Neural cell (in vitro differentiated cells): ENCODE data around the gene TAF3. TPM values are rescaled to one million over a fixed set of nuclear protein-coding genes. Genes with fewer than 3 reads are reported as not detected.

Experiments used
- H2AFZ ChIP-seq: fragments of 200-600, 300-800 bp; sonication (generic), shearing (Covaris generic); 2 replicates; pipeline ENCODE4 v1.6.0; 2014; ENCODE audit warnings: low read depth, mild to moderate bottlenecking, antibody characterized with exemption, low read length, moderate library complexity
- H3F3A ChIP-seq: fragments of 200-600 bp; shearing (Covaris generic); 2 replicates; pipeline ENCODE4 v1.6.1; 2016; ENCODE audit warnings: mild to moderate bottlenecking, moderate library complexity, mixed read lengths, antibody characterized with exemption, low read length; ENCODE audit not compliant: insufficient read depth, poor library complexity, severe bottlenecking
- H3K27ac ChIP-seq: fragments of 200-600, 300-800 bp; sonication (generic), shearing (Covaris generic); 2 replicates; pipeline ENCODE4 v1.5.1; 2014; ENCODE audit warnings: mild to moderate bottlenecking, low read length, moderate library complexity
- H3K27me3 ChIP-seq: fragments of 300-800, 200-600 bp; sonication (generic), shearing (Covaris generic); 2 replicates; pipeline ENCODE4 v1.6.0; 2014; ENCODE audit warnings: mild to moderate bottlenecking, low read depth, low read length, moderate library complexity; ENCODE audit not compliant: insufficient read depth
- H3K36me3 ChIP-seq: fragments of 300-800, 200-600 bp; sonication (generic), shearing (Covaris generic); 2 replicates; pipeline ENCODE4 v1.5.1; 2014; ENCODE audit warnings: mild to moderate bottlenecking, antibody characterized with exemption, low read length, moderate library complexity; ENCODE audit not compliant: insufficient read depth
- H3K4me2 ChIP-seq: fragments of 300-800, 200-600 bp; sonication (generic), shearing (Covaris generic); 2 replicates; pipeline ENCODE4 v1.6.0; 2014; ENCODE audit warnings: mild to moderate bottlenecking, low read length
- H3K4me3 ChIP-seq: fragments of 300-800, 200-600 bp; sonication (generic), shearing (Covaris generic); 2 replicates; pipeline ENCODE4 v1.5.1; 2014; ENCODE audit warnings: mild to moderate bottlenecking, low read length, moderate library complexity
- H3K79me2 ChIP-seq: fragments of 200-600 bp; shearing (Covaris generic); replicated peaks from 2 replicates; pipeline ENCODE4 v1.6.0; 2014; ENCODE audit warnings: mild to moderate bottlenecking, low read length, moderate library complexity; ENCODE audit not compliant: insufficient read depth
- H3K9ac ChIP-seq: fragments of 300-800, 200-600 bp; sonication (generic), shearing (Covaris generic); 2 replicates; pipeline ENCODE4 v1.6.1; 2016; ENCODE audit warnings: mild to moderate bottlenecking, low read length, mixed read lengths
- H3K9me2 ChIP-seq: fragments of 200-600 bp; shearing (Covaris generic); 2 replicates; pipeline ENCODE4 v1.6.1; 2016; ENCODE audit warnings: mild to moderate bottlenecking, low read length, mixed read lengths; ENCODE audit not compliant: insufficient read depth
- H3K9me3 ChIP-seq: fragments of 200-600, 300-800 bp; sonication (generic), shearing (Covaris generic); 2 replicates; pipeline ENCODE4 v1.6.1; 2016; ENCODE audit warnings: mild to moderate bottlenecking, mixed run types, low read length, moderate library complexity, mixed read lengths
- H4K20me1 ChIP-seq: fragments of 200-600 bp; shearing (Covaris generic); 2 replicates; pipeline ENCODE4 v1.6.1; 2016; ENCODE audit warnings: mild to moderate bottlenecking, mixed run types; ENCODE audit not compliant: insufficient read depth
- EP300 ChIP-seq: fragments of 450-650 bp; conservative IDR thresholded peaks from 2 replicates; pipeline ENCODE4 v1.6.1; 2014; ENCODE audit warnings: antibody characterized with exemption, mild to moderate bottlenecking, moderate library complexity; ENCODE audit not compliant: poor library complexity, severe bottlenecking
- EZH2 ChIP-seq: fragments of 200-600, 300-800 bp; shearing (Covaris generic), sonication (generic); IDR thresholded peaks from 2 replicates; pipeline ENCODE4 v1.6.1; 2014; ENCODE audit warnings: antibody characterized with exemption, low read length, borderline replicate concordance, mild to moderate bottlenecking; ENCODE audit not compliant: insufficient read depth, poor library complexity, severe bottlenecking
- MXI1 ChIP-seq: fragments of 450-650 bp; conservative IDR thresholded peaks from 2 replicates; pipeline ENCODE4 v1.6.1; 2014; ENCODE audit warnings: antibody characterized with exemption, mild to moderate bottlenecking; ENCODE audit not compliant: poor library complexity, severe bottlenecking
- POLR2AphosphoS5 ChIP-seq: IDR thresholded peaks from 2 replicates; pipeline ENCODE4 v1.6.1; 2012
- RAD21 ChIP-seq: fragments of 450-650 bp; conservative IDR thresholded peaks from 2 replicates; pipeline ENCODE4 v1.6.1; 2014; ENCODE audit warnings: antibody characterized with exemption, mild to moderate bottlenecking, moderate library complexity
- SMC3 ChIP-seq: fragments of 450-650 bp; conservative IDR thresholded peaks from 2 replicates; pipeline ENCODE4 v1.6.1; 2014; ENCODE audit warnings: antibody characterized with exemption, mild to moderate bottlenecking, moderate library complexity; ENCODE audit not compliant: poor library complexity
- TAF1 ChIP-seq: IDR thresholded peaks from 2 replicates; pipeline ENCODE4 v1.6.1; 2012; ENCODE audit warnings: low read depth
- polyA plus RNA-seq: library from polyadenylated mRNA; depleted of rRNA; stranded (reverse); fragments of >200 nt; gene quantifications from 2 replicates; pipeline ENCODE4 v1.2.3, GENCODE V29; 2014
- TF ChIP-seq, protein P1 (sequence below): fragments of 450-650 bp; IDR thresholded peaks from 2 replicates; pipeline ENCODE4 v1.5.1; 2014; ENCODE audit warnings: antibody characterized with exemption, mild to moderate bottlenecking, moderate library complexity; ENCODE audit not compliant: poor library complexity, severe bottlenecking
- TF ChIP-seq, protein P2 (sequence below): IDR thresholded peaks from 2 replicates; pipeline ENCODE4 v1.6.1; 2012; ENCODE audit warnings: borderline replicate concordance

Gene TAF3
- polyA plus RNA-seq, 1 donor from 2014 or later = 2.0 TPM

DNA sequence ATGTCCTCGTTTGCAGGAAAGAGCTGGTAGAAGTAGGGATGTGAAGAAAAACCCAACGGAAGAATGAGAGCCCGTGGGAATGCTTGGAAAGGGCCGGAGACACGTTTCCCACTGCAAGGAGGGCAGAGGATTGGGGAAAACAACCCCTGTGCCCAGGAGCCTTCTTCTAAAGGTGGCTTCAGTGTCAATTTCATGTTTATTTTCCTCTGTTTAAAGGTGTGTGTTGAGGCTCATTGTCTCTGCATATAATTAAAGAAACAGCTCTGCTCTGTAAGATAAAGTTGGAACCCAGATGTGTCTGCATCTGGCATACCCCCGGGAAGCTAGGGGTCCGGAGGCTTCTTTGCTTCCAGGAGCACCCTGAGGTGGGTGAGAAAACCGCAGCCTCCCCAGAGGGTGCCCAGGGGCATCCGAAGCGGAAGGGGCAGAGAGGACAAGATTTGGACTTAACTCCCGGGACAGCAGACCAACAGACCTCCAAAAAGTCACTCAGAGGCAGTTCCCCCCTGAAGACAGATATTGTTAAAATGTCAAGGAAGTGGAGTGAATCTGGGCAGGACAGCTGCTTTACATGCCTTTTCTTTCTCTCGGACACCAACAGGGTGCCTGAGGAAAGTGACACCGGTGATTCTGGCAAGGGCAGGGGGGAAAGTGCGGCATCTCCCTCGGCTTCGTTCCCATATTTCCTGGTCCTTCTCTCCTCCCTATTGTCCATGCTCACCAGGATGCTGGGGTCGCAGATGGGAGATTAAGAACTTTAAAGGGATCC lies 227.6 kb downstream of the TAF3 start:
- Histone ChIP-seq H4K20me1 (no peaks in the 10 kb centered on the region), H3K79me2 (no peaks in the 10 kb centered on the region), H3K9ac (no peak overlapping the region), H3K36me3 (no peaks in the 10 kb centered on the region), H3K27me3 (peaks cover 100% of the 10 kb centered on the region), H3K4me3 (no peak overlapping the region), H3K4me2 (no peak overlapping the region), H3K27ac (no peak overlapping the region), H3K9me2 (no peaks in the 10 kb centered on the region), H3F3A (no peaks in the 10 kb centered on the region), H3K9me3 (no peaks in the 10 kb centered on the region), H2AFZ (no peak overlapping the region)
- TF ChIP-seq EZH2 (peak; percentile 72), SMC3 (no peak)

DNA sequence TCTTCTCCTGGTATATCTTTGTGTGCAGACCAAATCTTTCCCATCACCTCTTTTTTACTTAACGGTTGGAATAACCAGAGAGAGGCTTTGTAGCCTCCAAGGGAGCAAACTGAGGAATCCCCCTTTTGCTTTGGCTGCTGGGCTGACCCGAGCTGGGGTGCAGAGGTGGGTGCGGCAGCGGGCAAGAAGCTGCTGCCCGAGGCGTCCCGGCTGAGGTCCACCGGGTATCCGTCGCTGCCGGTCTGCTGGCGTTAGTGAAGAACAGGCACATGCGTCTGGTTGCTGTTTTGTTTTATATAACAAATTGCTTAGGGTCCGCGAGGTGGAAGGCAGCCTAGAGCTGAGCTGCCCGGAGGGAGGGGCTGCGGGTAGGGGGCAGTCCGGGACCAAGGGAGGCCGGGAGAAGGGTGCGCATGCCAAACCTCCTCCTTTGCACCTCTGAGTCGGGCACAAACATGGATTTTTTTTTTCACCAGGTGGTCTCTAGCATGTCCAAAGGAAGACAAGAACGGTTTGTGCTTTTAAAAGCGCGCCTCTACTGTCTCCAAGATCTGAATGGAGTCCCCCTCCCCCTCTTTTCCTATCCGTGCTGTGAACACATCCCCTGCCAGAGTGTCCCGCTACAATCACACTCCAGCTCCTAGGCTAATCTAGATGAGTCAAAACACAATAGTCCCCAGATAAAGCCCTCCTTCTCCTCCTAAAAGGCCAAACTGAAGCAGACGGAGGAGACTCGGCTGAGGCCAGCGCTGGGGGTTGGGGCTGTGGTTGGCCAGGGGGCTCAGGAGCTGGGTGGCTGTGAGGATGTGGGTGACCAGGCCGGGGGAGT lies 229.4 kb downstream of the TAF3 start:
- no peaks in the 10 kb centered on the region for H3F3A ChIP-seq
- no peaks in the 10 kb centered on the region for H3K79me2 ChIP-seq
- no peaks in the 10 kb centered on the region for H3K9me3 ChIP-seq
- H4K20me1 ChIP-seq = no peaks in the 10 kb centered on the region
- H3K4me2 ChIP-seq = no peak overlapping the region
- H3K4me3 ChIP-seq = no peak overlapping the region
- TF ChIP-seq, protein P1, sequence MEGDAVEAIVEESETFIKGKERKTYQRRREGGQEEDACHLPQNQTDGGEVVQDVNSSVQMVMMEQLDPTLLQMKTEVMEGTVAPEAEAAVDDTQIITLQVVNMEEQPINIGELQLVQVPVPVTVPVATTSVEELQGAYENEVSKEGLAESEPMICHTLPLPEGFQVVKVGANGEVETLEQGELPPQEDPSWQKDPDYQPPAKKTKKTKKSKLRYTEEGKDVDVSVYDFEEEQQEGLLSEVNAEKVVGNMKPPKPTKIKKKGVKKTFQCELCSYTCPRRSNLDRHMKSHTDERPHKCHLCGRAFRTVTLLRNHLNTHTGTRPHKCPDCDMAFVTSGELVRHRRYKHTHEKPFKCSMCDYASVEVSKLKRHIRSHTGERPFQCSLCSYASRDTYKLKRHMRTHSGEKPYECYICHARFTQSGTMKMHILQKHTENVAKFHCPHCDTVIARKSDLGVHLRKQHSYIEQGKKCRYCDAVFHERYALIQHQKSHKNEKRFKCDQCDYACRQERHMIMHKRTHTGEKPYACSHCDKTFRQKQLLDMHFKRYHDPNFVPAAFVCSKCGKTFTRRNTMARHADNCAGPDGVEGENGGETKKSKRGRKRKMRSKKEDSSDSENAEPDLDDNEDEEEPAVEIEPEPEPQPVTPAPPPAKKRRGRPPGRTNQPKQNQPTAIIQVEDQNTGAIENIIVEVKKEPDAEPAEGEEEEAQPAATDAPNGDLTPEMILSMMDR = no peak
- TF ChIP-seq EZH2 = peak; percentile 68
- no peak for TF ChIP-seq POLR2AphosphoS5
- TF ChIP-seq RAD21 = no peak
- H3K9ac ChIP-seq = no peak overlapping the region
- H3K9me2 ChIP-seq = no peaks in the 10 kb centered on the region
- H2AFZ ChIP-seq = no peak overlapping the region
- H3K27ac ChIP-seq = no peak overlapping the region
- H3K36me3 ChIP-seq = no peaks in the 10 kb centered on the region
- H3K27me3 ChIP-seq = peaks cover 99% of the 10 kb centered on the region

DNA sequence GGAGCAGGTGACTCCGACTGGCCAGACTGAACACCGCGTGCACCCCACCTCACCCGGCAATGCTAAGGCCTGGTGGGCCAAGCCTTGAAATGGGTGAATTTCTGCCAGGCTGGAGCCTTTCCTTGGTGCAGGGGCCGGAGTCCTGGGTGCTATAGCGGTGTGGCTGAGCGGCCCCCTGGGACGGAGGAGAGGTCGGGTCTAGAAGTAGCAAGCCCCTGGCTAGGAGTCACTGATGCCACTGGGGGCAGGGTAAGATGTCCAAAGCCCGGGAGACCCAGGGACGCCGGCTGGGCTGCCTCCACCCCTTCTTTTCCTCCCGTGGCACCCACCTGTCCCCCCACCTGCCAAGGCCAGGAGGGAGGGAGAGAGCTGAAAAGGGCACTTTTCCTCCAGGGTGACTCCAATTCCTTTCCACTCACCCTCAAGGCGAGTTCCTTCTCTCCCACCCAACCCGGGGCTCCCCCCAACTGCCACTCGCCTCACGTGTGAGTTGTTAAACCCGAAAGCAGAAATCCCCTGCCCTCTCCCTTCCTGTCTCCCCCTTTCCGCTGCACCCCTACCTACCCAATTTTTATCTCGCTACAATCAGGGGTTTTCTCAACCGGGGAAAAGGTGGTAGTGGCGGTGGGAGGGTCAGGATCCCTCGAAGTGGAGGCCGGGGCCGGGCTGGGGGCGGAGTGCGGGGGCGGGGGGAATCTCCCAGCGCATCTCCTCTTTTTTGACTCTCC lies 230.1 kb downstream of the TAF3 start:
- Histone ChIP-seq H4K20me1 (no peaks in the 10 kb centered on the region), H3K9ac (no peak overlapping the region), H3K36me3 (no peaks in the 10 kb centered on the region), H3K4me2 (no peak overlapping the region), H3K79me2 (no peaks in the 10 kb centered on the region), H3K27ac (no peak overlapping the region), H3K27me3 (peaks cover 99% of the 10 kb centered on the region), H3K9me3 (no peaks in the 10 kb centered on the region), H3K9me2 (no peaks in the 10 kb centered on the region), H3F3A (no peaks in the 10 kb centered on the region), H3K4me3 (no peak overlapping the region), H2AFZ (no peak overlapping the region)
- TF ChIP-seq EP300 (no peak), SMC3 (no peak), TAF1 (no peak), POLR2AphosphoS5 (no peak), EZH2 (no peak), RAD21 (no peak), MXI1 (no peak)
- TF ChIP-seq, protein P1 = no peak
- TF ChIP-seq, protein P2, sequence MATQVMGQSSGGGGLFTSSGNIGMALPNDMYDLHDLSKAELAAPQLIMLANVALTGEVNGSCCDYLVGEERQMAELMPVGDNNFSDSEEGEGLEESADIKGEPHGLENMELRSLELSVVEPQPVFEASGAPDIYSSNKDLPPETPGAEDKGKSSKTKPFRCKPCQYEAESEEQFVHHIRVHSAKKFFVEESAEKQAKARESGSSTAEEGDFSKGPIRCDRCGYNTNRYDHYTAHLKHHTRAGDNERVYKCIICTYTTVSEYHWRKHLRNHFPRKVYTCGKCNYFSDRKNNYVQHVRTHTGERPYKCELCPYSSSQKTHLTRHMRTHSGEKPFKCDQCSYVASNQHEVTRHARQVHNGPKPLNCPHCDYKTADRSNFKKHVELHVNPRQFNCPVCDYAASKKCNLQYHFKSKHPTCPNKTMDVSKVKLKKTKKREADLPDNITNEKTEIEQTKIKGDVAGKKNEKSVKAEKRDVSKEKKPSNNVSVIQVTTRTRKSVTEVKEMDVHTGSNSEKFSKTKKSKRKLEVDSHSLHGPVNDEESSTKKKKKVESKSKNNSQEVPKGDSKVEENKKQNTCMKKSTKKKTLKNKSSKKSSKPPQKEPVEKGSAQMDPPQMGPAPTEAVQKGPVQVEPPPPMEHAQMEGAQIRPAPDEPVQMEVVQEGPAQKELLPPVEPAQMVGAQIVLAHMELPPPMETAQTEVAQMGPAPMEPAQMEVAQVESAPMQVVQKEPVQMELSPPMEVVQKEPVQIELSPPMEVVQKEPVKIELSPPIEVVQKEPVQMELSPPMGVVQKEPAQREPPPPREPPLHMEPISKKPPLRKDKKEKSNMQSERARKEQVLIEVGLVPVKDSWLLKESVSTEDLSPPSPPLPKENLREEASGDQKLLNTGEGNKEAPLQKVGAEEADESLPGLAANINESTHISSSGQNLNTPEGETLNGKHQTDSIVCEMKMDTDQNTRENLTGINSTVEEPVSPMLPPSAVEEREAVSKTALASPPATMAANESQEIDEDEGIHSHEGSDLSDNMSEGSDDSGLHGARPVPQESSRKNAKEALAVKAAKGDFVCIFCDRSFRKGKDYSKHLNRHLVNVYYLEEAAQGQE = no peak
